ENCODE measurements around the gene MRPL39.

- no peak for TF ChIP-seq POLR2A (IDR thresholded peaks at IDR 0.05)
- TF ChIP-seq EP300 (IDR thresholded peaks at IDR 0.05), result no peak
- no peak for TF ChIP-seq CTCF (IDR thresholded peaks at IDR 0.05)
- no peak for TF ChIP-seq POLR2AphosphoS5 (IDR thresholded peaks at IDR 0.05)
Measured at GRCh38 chr21:25536752-25537151, 70.5 kb downstream of the MRPL39 start.

Measured in sigmoid colon (tissue), 4 donors.